B cell (primary cell): ENCODE results near the gene HHIPL1. TPM values are rescaled to one million over a fixed set of nuclear protein-coding genes. Genes with fewer than 3 reads are reported as not detected.

Experiments used
- ATAC-seq: fragments of 200-7000 bp; cut with Tn5 transposase; one replicate; pipeline ENCODE4 v1.10.0; 2021; ENCODE audit warnings: low read depth, mild to moderate bottlenecking, moderate number of reproducible peaks, moderate library complexity
- CTCF ChIA-PET: fragments of 350-600 bp; sonication (Branson Sonifier 250); formaldehyde crosslinking; loops from one replicate; lab custom pipeline; 2021; ENCODE audit warnings: antibody characterized with exemption, inconsistent platforms; lab: Charles Lee
- POLR2A ChIA-PET: fragments of 350-600 bp; sonication (Branson Sonifier 250); formaldehyde crosslinking; loops from one replicate; lab custom pipeline; 2021; ENCODE audit warnings: antibody characterized with exemption; lab: Charles Lee
- DNase-seq: peaks from one replicate; pipeline ENCODE4 v3.0.0; 2013
- H2AFZ ChIP-seq: 2 replicates; pipeline ENCODE4 v1.6.1; 2012; ENCODE audit warnings: mild to moderate bottlenecking, low read depth, low read length; ENCODE audit not compliant: insufficient read depth, poor library complexity, severe bottlenecking
- H3K27ac ChIP-seq, 2 donors: 1 replicate in 1 of 2; 2 replicates in 1 of 2; pipeline ENCODE4 v1.5.1; 2012 to 2013; ENCODE audit warnings: low read length in 2 of 2, mild to moderate bottlenecking in 2 of 2, moderate library complexity in 1 of 2
- H3K27me3 ChIP-seq, 4 experiments: fragments of 200-600 bp in 1 of 4; sonication (generic) in 1 of 4; replicated peaks in 1 of 4; 1 replicate in 2 of 4; 2 replicates in 2 of 4; pipeline versions ENCODE4 v1.6.1 to v1.7.0; 2013 to 2016; ENCODE audit warnings: low read length in 3 of 4, mild to moderate bottlenecking in 2 of 4, mixed read lengths in 1 of 4, moderate library complexity in 1 of 4; ENCODE audit not compliant: insufficient read depth in 4 of 4, control insufficient read depth in 3 of 4; ENCODE audit errors: control extremely low read depth in 1 of 4
- H3K36me3 ChIP-seq, 2 experiments: replicated peaks in 1 of 2; 1 replicate in 1 of 2; 2 replicates in 1 of 2; pipeline versions ENCODE4 v1.6.1 to v1.7.1; 2013; ENCODE audit warnings: low read length in 1 of 2; ENCODE audit not compliant: insufficient read depth in 2 of 2, control insufficient read depth in 1 of 2; ENCODE audit errors: control extremely low read depth in 1 of 2, extremely low read depth in 1 of 2
- H3K4me1 ChIP-seq, 2 donors: fragments of 200-600 bp in 1 of 2; sonication (generic) in 1 of 2; 1 replicate in 1 of 2; 2 replicates in 1 of 2; pipeline versions ENCODE4 v1.5.1 to v1.6.1; 2013 to 2017; ENCODE audit warnings: low read length in 2 of 2; ENCODE audit not compliant: control insufficient read depth in 2 of 2, insufficient read depth in 2 of 2
- H3K4me2 ChIP-seq: replicated peaks from 2 replicates; pipeline ENCODE3; 2012; ENCODE audit warnings: mild to moderate bottlenecking, low read depth, low read length; ENCODE audit not compliant: poor library complexity, severe bottlenecking
- H3K4me3 ChIP-seq, 5 experiments: fragments of 200-600 bp in 1 of 5; sonication (generic) in 1 of 5; 1 replicate in 3 of 5; 2 replicates in 2 of 5; pipeline versions ENCODE4 v1.5.1 to v1.7.0; 2011 to 2016; ENCODE audit warnings: low read length in 4 of 5, mild to moderate bottlenecking in 4 of 5, low read depth in 2 of 5, control low read depth in 1 of 5, moderate library complexity in 1 of 5; ENCODE audit not compliant: insufficient read depth in 1 of 5; ENCODE audit errors: control extremely low read depth in 1 of 5, extremely low read depth in 1 of 5
- H3K79me2 ChIP-seq: fragments of 200-600 bp; sonication (generic); one replicate; pipeline ENCODE4 v1.6.0; 2016; ENCODE audit warnings: low read length; ENCODE audit not compliant: control insufficient read depth, insufficient read depth
- H3K9ac ChIP-seq: fragments of 200-600 bp; sonication (generic); 2 replicates; pipeline ENCODE4 v1.6.1; 2017; ENCODE audit warnings: mild to moderate bottlenecking, low read length, moderate library complexity
- H3K9me3 ChIP-seq, 3 donors: one replicate each; pipeline versions ENCODE4 v1.6.1 to v1.7.1; 2013; ENCODE audit warnings: low read length in 2 of 3; ENCODE audit not compliant: control insufficient read depth in 2 of 3, insufficient read depth in 1 of 3; ENCODE audit errors: control extremely low read depth in 1 of 3
- H4K20me1 ChIP-seq: 2 replicates; pipeline ENCODE4 v1.6.0; 2012; ENCODE audit warnings: mild to moderate bottlenecking, low read length; ENCODE audit not compliant: insufficient read depth, control insufficient read depth, poor library complexity, severe bottlenecking
- H3K27ac Mint-ChIP-seq: one replicate; pipeline ENCODE4 v1.8.0; 2021; ENCODE audit warnings: mixed read lengths
- H3K27me3 Mint-ChIP-seq: one replicate; pipeline ENCODE4 v1.8.0; 2021; ENCODE audit warnings: mixed read lengths
- H3K4me1 Mint-ChIP-seq: one replicate; pipeline ENCODE4 v1.8.0; 2021; ENCODE audit warnings: mixed read lengths
- H3K4me3 Mint-ChIP-seq: one replicate; pipeline ENCODE4 v1.8.0; 2021; ENCODE audit warnings: mixed read lengths
- H3K9me3 Mint-ChIP-seq: one replicate; pipeline ENCODE4 v1.8.0; 2022; ENCODE audit warnings: mixed read lengths; ENCODE audit not compliant: insufficient read depth
- EZH2 ChIP-seq: IDR thresholded peaks from 2 replicates; pipeline ENCODE4 v1.6.1; 2012; ENCODE audit warnings: borderline replicate concordance, low read depth, mild to moderate bottlenecking, moderate library complexity, low read length; ENCODE audit not compliant: insufficient read depth, poor library complexity, severe bottlenecking
- WGBS: methylation state at CpG from one replicate; pipeline ENCODE4 v1.1.5; 2013; ENCODE audit warnings: missing lambda C conversion rate; ENCODE audit not compliant: insufficient coverage; 5-methylcytosine and 5-hydroxymethylcytosine counted together
- intact Hi-C: fragments of 100-400 bp; cut with micrococcal nuclease; formaldehyde crosslinking; loops from one replicate; pipeline ENCODE4 v1.10.0; 2022
- polyA plus RNA-seq: library from polyadenylated mRNA; depleted of rRNA; stranded (reverse); fragments of >200 nt; gene quantifications from 2 replicates; pipeline ENCODE4 v1.2.3, GENCODE V29; 2012
- total RNA-seq, 2 donors: library from RNA; stranded (reverse); fragments of 120-200 nt in 1 of 2; gene quantifications; 1 replicate in 1 of 2; 2 replicates in 1 of 2; pipeline versions ENCODE4 v1.2.3 to v1.2.4, GENCODE V29; 2013 to 2022
- TF ChIP-seq, protein P1 (sequence below): fragments of 200-600 bp; IDR thresholded peaks from one replicate; pipeline ENCODE4 v1.8.0; 2022; ENCODE audit warnings: antibody characterized with exemption, mild to moderate bottlenecking

HHIPL1 gene
- total and polyA plus RNA-seq, 2 donors (not counting 1 experiment from before 2014, with no cell fraction given): not detected

DNA sequence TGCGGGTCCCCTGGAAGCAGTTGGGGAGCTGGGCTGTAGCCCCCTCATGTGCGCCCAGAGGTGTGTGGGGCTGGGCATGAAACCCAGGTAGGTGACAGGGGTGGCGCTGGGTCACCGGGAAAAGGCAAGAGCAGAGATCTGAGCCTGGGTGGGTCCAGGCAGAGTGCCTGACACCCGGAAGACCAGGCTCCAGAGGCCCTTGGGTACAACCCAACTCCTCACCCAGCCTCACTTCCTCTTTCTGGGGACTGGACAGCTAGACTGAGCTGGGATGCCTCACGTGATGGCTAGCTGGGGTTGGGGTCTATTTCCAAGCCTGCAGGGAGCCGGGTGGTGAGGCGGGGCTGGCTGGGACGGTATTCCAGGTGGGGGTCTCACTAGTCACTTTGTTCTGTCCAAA lies 22.9 kb downstream of the HHIPL1 start:
- DNase-seq: no peak
- no peaks in the 10 kb centered on the region for H4K20me1 ChIP-seq
- ATAC-seq: no peak
- no peaks in the 10 kb centered on the region for H3K36me3 ChIP-seq
- intact Hi-C loops: no loop called here
- peaks cover 0 to 14% (median 1%) of the 10 kb centered on the region in 4 experiments for H3K27me3 ChIP-seq
- no peak overlapping the region for H3K4me2 ChIP-seq
- H3K4me3 Mint-ChIP-seq: no peak overlapping the region
- H3K4me3 ChIP-seq: no peak overlapping the region
- no peak for TF ChIP-seq EZH2
- TF ChIP-seq, protein P1, sequence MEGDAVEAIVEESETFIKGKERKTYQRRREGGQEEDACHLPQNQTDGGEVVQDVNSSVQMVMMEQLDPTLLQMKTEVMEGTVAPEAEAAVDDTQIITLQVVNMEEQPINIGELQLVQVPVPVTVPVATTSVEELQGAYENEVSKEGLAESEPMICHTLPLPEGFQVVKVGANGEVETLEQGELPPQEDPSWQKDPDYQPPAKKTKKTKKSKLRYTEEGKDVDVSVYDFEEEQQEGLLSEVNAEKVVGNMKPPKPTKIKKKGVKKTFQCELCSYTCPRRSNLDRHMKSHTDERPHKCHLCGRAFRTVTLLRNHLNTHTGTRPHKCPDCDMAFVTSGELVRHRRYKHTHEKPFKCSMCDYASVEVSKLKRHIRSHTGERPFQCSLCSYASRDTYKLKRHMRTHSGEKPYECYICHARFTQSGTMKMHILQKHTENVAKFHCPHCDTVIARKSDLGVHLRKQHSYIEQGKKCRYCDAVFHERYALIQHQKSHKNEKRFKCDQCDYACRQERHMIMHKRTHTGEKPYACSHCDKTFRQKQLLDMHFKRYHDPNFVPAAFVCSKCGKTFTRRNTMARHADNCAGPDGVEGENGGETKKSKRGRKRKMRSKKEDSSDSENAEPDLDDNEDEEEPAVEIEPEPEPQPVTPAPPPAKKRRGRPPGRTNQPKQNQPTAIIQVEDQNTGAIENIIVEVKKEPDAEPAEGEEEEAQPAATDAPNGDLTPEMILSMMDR: no peak
- H3K27ac Mint-ChIP-seq: no peak overlapping the region
- no peak overlapping the region for H3K9ac ChIP-seq
- H3K4me1 ChIP-seq: peaks cover 0 to 21% of the 10 kb centered on the region in 2 donors
- WGBS: 84% methylated on average over 8 of the region's 9 CpGs
- H3K4me1 Mint-ChIP-seq: peaks cover 12% of the 10 kb centered on the region
- H2AFZ ChIP-seq: no peak overlapping the region
- POLR2A ChIA-PET: no interaction called here
- no peaks in the 10 kb centered on the region for H3K9me3 Mint-ChIP-seq
- CTCF ChIA-PET: no interaction called here
- H3K79me2 ChIP-seq: no peaks in the 10 kb centered on the region
- no peak overlapping the region for H3K27ac ChIP-seq
- no peaks in the 10 kb centered on the region for H3K9me3 ChIP-seq
- peaks cover 20% of the 10 kb centered on the region for H3K27me3 Mint-ChIP-seq

DNA sequence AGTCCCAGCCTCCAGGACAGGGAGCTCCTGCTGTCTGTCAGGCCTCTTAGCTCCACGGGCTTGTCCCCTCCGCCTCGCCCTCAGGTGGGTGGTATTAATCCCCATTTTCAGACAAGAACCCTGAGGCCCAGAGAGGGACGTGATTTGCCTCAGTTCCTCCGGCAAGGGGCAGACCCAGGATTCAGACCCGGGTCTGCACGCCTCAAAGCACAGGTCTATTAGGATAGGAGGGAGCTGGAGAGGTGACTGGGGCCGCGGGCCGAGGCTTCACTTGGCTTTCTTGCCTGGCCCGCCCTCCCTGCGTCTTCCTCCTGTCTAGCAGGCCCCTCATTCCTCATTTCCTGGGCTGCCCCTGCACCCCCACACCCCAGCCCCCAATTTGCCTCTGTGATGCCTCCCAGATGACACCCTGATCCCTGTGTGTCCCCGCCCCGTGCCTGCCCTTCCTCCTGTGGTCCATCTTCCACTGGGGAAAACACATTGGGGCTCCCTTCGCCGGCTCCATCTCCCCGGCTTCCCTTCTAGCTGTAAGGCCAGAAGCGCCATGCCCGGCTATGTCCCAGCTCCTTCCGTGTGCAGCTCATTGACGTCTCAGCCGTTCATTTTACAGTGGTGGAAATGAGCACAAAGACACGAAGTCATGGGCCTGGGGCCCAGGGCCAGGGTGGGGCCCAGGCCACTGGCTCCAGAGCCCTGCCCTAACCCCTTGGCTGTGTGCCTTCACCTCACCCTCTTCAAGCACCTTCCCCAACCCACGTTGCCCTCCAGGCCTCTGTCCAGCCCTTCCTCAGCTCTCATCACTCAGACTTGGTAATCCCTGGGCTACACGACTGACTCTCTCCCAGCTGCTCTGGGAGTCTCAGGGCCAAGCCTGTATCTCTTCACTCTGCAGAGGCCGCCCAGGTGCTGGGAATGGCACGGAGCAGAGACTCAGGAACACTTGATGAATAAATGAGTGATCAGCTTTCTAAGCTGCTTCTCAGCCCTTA lies 23.7 kb downstream of the HHIPL1 start:
- intact Hi-C loops: no loop called here
- H3K27ac Mint-ChIP-seq: no peak overlapping the region
- CTCF ChIA-PET: no interaction called here
- Histone ChIP-seq H4K20me1 (no peaks in the 10 kb centered on the region), H3K4me2 (no peak overlapping the region), H2AFZ (no peak overlapping the region), H3K9me3 (no peaks in the 10 kb centered on the region), H3K79me2 (no peaks in the 10 kb centered on the region), H3K36me3 (no peaks in the 10 kb centered on the region), H3K27ac (no peak overlapping the region), H3K4me3 (no peak overlapping the region), H3K27me3 (peaks cover 0 to 14% (median 1%) of the 10 kb centered on the region in 4 experiments), H3K4me1 (peaks cover 0 to 21% of the 10 kb centered on the region in 2 donors), H3K9ac (no peak overlapping the region)
- TF ChIP-seq EZH2: no peak
- TF ChIP-seq, protein P1: no peak
- H3K4me1 Mint-ChIP-seq: peaks cover 14% of the 10 kb centered on the region
- no peaks in the 10 kb centered on the region for H3K9me3 Mint-ChIP-seq
- H3K27me3 Mint-ChIP-seq: peaks cover 18% of the 10 kb centered on the region
- no peak for ATAC-seq
- H3K4me3 Mint-ChIP-seq: no peak overlapping the region
- POLR2A ChIA-PET: no interaction called here
- 89% methylated on average over 25 of the region's 27 CpGs for WGBS
- no peak for DNase-seq
